ENCODE data around the gene SLC25A25. TPM values are rescaled to one million over a fixed set of nuclear protein-coding genes. Genes with fewer than 3 reads are reported as not detected.

The SLC25A25 gene
- total and polyA plus RNA-seq, 9 of the 15 experiments (the other 6 are each of a cell fraction or from before 2014, with no cell fraction given) = 0.07 to 35.9 (median 23.2) TPM

GRCh38 chr9:128077847-128078503, 9.9 kb downstream of the SLC25A25 start (continued):
- peak; percentile 22; the same call in 1 of the 2 replicates for TF ChIP-seq DEAF1 (CRISPR knock-in tag; IDR thresholded peaks at IDR 0.05)
- 0 out of 2 replicates have a peak, but pooled peaks have one; percentile 2 for TF ChIP-seq MBD2 (IDR thresholded peaks at IDR 0.05; ENCODE audit: borderline replicate concordance, low read depth)
- TF ChIP-seq ID3 (CRISPR knock-in tag; IDR thresholded peaks at IDR 0.05) = no peak
- peak; percentile 60; the same call in 1 of the 2 replicates for TF ChIP-seq ID3 (tag; IDR thresholded peaks at IDR 0.05)
- peak; percentile 17; the same call in 1 of the 2 replicates for TF ChIP-seq NCOA1 (IDR thresholded peaks at IDR 0.05; ENCODE audit: low read depth)
- TF ChIP-seq KAT7 (CRISPR knock-in tag; IDR thresholded peaks at IDR 0.05; ENCODE audit: borderline replicate concordance) = peak; percentile 58; the same call in 1 of the 2 replicates
- TF ChIP-seq NR4A1 (CRISPR knock-in tag; IDR thresholded peaks at IDR 0.05) = no peak
- 0 out of 2 replicates have a peak, but pooled peaks have one; percentile 7 for TF ChIP-seq NR4A1 (tag; IDR thresholded peaks at IDR 0.05)
- 0 out of 2 replicates have a peak, but pooled peaks have one; percentile 32 for TF ChIP-seq KLF13 (tag; IDR thresholded peaks at IDR 0.05; ENCODE audit: borderline replicate concordance, low read depth)
- 0 out of 2 replicates have a peak, but pooled peaks have one; percentile 21 for TF ChIP-seq TRIM28 (IDR thresholded peaks at IDR 0.05)
- peak; percentile 95 for TF ChIP-seq BCOR (IDR thresholded peaks at IDR 0.05)
- TF ChIP-seq ATF3 (IDR thresholded peaks at IDR 0.05) = peak; percentile 90
- TF ChIP-seq ATF3 (CRISPR knock-in tag; conservative IDR thresholded peaks at IDR 0.05) = no peak; the same call in 1 of the 2 replicates
- no peak for TF ChIP-seq ZNF318 (IDR thresholded peaks at IDR 0.05; ENCODE audit: borderline replicate concordance in 1 of 2, low read depth in 1 of 2)
- no peak for TF ChIP-seq MAFK (IDR thresholded peaks at IDR 0.05; ENCODE audit: low read length)
